ENCODE results near the gene FHL2.

- TF ChIP-seq POLR2AphosphoS5 (IDR thresholded peaks at IDR 0.05; ENCODE audit: borderline replicate concordance, low read depth, low read length) (no peak), EZH2 (IDR thresholded peaks at IDR 0.05) (no peak)
These were observed 11.6 kb downstream of the FHL2 start for GRCh38 chr2:105387225-105387624.
